Measurements from ENCODE around the gene GAGE12F. TPM values are rescaled to one million over a fixed set of nuclear protein-coding genes. Genes with fewer than 3 reads are reported as not detected.

The GAGE12F gene
- total RNA-seq, 1 experiment from 2014 or later, result not detected

DNA sequence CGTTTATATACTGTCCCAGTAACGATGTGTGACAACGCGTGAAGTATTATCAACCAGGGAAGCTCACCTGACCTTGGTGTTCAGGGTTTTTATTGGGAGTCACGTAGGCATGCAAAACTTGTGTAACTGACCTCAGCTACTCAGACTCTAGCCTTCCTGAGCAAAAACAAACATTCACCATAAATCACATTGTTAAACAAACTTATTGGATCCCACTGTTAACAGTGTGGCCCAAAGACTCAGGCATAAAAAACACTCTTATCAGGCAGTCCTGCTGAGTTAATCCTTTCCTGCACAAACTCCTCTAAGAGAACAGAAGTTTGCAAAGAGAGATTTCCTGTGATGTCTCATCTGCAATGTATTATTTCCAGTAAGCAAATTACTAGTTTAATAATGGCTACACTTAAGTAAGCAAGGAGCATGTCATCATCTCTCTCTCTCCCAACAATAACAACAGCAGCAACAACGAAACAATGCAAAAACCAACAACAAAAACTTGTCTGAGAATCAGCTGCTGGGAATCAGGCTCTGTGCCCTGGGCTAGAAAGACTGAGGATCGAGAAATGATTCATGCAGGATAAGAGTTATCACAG lies 50.2 kb downstream of the GAGE12F start:
- H4K20me1 ChIP-seq (ENCODE audit: low read length), result no peaks in the 10 kb centered on the region
- H3K9me3 ChIP-seq (ENCODE audit: low read length), result no peaks in the 10 kb centered on the region
- H3K36me3 ChIP-seq (ENCODE audit: low read depth, low read length), result no peaks in the 10 kb centered on the region
- peaks cover 28% of the 10 kb centered on the region for H3K27me3 ChIP-seq (ENCODE audit: low read length)
- ChIA-PET POLR2A (ENCODE audit: unreplicated experiment) (no interaction called here), CTCF (no interaction called here)
- no peak overlapping the region for H3K4me3 ChIP-seq (ENCODE audit: low read length)
- no peak for TF ChIP-seq EZH2 (IDR thresholded peaks at IDR 0.05; ENCODE audit: low read length, unreplicated experiment)
- TF ChIP-seq, protein P1, sequence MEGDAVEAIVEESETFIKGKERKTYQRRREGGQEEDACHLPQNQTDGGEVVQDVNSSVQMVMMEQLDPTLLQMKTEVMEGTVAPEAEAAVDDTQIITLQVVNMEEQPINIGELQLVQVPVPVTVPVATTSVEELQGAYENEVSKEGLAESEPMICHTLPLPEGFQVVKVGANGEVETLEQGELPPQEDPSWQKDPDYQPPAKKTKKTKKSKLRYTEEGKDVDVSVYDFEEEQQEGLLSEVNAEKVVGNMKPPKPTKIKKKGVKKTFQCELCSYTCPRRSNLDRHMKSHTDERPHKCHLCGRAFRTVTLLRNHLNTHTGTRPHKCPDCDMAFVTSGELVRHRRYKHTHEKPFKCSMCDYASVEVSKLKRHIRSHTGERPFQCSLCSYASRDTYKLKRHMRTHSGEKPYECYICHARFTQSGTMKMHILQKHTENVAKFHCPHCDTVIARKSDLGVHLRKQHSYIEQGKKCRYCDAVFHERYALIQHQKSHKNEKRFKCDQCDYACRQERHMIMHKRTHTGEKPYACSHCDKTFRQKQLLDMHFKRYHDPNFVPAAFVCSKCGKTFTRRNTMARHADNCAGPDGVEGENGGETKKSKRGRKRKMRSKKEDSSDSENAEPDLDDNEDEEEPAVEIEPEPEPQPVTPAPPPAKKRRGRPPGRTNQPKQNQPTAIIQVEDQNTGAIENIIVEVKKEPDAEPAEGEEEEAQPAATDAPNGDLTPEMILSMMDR (conservative IDR thresholded peaks at IDR 0.05; ENCODE audit: low read depth, low read length), result no peak
- no peak for TF ChIP-seq EZH2phosphoT487 (IDR thresholded peaks at IDR 0.05; ENCODE audit: borderline replicate concordance, low read length)
- BruUV-seq (replicated peaks), result no TSS peak
- H3K9me2 ChIP-seq (replicated peaks; ENCODE audit: low read length), result no peaks in the 10 kb centered on the region
- H3K9ac ChIP-seq (ENCODE audit: low read length), result no peak overlapping the region
- ATAC-seq (no peak), DNase-seq (no peak)
- no peak overlapping the region for H3K27ac ChIP-seq (ENCODE audit: low read length)
- no peak overlapping the region for H3K4me2 ChIP-seq (ENCODE audit: low read length)
- intact Hi-C loops (cut with micrococcal nuclease), result no loop called here
- H3K79me2 ChIP-seq (ENCODE audit: low read length), result no peaks in the 10 kb centered on the region
- no peaks in the 10 kb centered on the region for H3K4me1 ChIP-seq (ENCODE audit: insufficient read depth, low read length)
- no peaks in the 10 kb centered on the region for H3F3A ChIP-seq (ENCODE audit: low read length, unreplicated experiment)
- H2AFZ ChIP-seq (ENCODE audit: low read length), result no peak overlapping the region

Other genes starting within 250 kb of the GAGE12F start
- not detected in 2 replicates for gene GAGE12J, start 238.8 kb upstream of the GAGE12F start, total RNA-seq (2014; rRNA removed)
- not detected in 2 replicates for gene GAGE13, start 229.3 kb upstream of the GAGE12F start, total RNA-seq (2014; rRNA removed)
- not detected in 2 replicates for gene GAGE12C, start 28.7 kb upstream of the GAGE12F start, total RNA-seq (2014; rRNA removed)
- gene GAGE12D, start 19.1 kb upstream of the GAGE12F start, total RNA-seq (2014; rRNA removed), result not detected in 2 replicates
- not detected in 2 replicates for gene GAGE12E, start 9.6 kb upstream of the GAGE12F start, total RNA-seq (2014; rRNA removed)
- gene GAGE12G, start 9.6 kb downstream of the GAGE12F start, total RNA-seq (2014; rRNA removed), result not detected in 2 replicates
- gene GAGE12H, start 19.1 kb downstream of the GAGE12F start, total RNA-seq (2014; rRNA removed), result not detected in 2 replicates
- gene GAGE2A, start 28.7 kb downstream of the GAGE12F start, total RNA-seq (2014; rRNA removed), result not detected in 2 replicates
- not detected in 2 replicates for gene GAGE1, start 38.2 kb downstream of the GAGE12F start, total RNA-seq (2014; rRNA removed)
- 1.7 and 4.5 TPM in 2 replicates for gene PAGE1, start 135.1 kb downstream of the GAGE12F start, total RNA-seq (2014; rRNA removed)